GM18861 (cell line): Measurements from ENCODE around the gene SLC26A5.

Source experiments
- ATAC-seq: cut with Tn5 transposase; IDR thresholded peaks from one replicate; pipeline ENCODE4 v1.9.1; 2021; ENCODE audit not compliant: unreplicated experiment

Gene SLC26A5

GRCh38 chr7:103348452-103348851 lies 97.6 kb downstream of the SLC26A5 start:
- no peak for ATAC-seq

GRCh38 chr7:103347507-103348267 lies 98.3 kb downstream of the SLC26A5 start, which contains the start of gene PSMC2:
Gene PSMC2, plus strand, starts transcription at chr7:103347643. Its CDS starts 69 bp downstream, at chr7:103347712.
- ATAC-seq: peak; percentile 72

GRCh38 chr7:103346396-103346795 lies 99.6 kb downstream of the SLC26A5 start:
- ATAC-seq: no peak

GRCh38 chr7:103344453-103345149 lies 101.4 kb downstream of the SLC26A5 start, which contains the start of gene DNAJC2:
Gene DNAJC2, minus strand, starts transcription at chr7:103344767. Its CDS starts 145 bp downstream, at chr7:103344622.
- peak; percentile 65 for ATAC-seq

- ATAC-seq: no peak
Observed at GRCh38 chr7:103343758-103344452, 102.1 kb downstream of the SLC26A5 start.

GRCh38 chr7:103343332-103343731 lies 102.7 kb downstream of the SLC26A5 start:
- ATAC-seq: no peak

GRCh38 chr7:103341466-103341865 lies 104.5 kb downstream of the SLC26A5 start:
- no peak for ATAC-seq

- no peak for ATAC-seq
Observed at GRCh38 chr7:103338864-103339263, 107.1 kb downstream of the SLC26A5 start.

- no peak for ATAC-seq
Observed at GRCh38 chr7:103336761-103337160, 109.2 kb downstream of the SLC26A5 start.

GRCh38 chr7:103325744-103326143 lies 120.3 kb downstream of the SLC26A5 start:
- ATAC-seq: no peak
